ENCODE results near the gene STIMATE.

STIMATE gene

DNA sequence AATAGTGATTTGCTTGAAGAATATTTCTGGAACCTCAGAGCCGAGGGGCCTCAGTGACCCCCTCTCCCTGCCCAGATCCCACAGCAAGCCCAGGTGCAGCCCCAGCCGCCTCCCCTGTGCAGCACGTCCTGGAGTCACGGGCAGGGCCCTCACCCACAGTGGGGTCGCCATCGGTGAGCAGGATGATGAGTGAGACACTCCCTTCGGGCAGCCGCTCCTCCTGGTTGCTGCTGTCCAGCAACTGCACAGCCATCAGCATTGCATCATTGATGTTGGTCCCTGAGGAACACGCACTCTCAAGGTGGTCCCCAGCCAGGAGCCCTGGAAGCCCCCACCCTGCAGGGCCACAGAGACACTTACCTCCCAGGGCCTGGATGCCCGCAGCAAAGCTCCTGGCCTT, 73.3 kb downstream of the STIMATE start:
- no peak for DNase-seq (ENCODE audit: extremely low read depth in 1 of 2, low read depth in 1 of 2)

DNA sequence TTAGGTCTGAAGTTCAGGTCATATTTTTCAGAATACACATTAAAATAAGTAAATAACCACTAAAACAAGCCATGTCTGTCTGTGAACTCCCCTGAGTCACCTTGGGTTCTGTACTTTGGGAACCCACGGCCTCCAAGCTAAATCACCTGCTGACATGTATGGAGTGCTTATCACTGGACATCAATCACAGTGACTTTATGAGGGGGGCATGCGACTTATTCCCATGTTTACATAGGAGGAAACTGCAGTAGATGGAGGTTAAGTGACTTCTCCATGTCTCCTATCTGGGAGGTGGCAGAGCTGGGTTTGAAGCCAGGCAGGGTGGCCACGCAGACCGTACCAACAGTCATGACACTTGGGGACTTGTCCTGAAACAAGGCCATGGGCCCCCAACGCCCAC, 75.0 kb downstream of the STIMATE start:
- DNase-seq (ENCODE audit: extremely low read depth in 1 of 2, low read depth in 1 of 2), result no peak

DNA sequence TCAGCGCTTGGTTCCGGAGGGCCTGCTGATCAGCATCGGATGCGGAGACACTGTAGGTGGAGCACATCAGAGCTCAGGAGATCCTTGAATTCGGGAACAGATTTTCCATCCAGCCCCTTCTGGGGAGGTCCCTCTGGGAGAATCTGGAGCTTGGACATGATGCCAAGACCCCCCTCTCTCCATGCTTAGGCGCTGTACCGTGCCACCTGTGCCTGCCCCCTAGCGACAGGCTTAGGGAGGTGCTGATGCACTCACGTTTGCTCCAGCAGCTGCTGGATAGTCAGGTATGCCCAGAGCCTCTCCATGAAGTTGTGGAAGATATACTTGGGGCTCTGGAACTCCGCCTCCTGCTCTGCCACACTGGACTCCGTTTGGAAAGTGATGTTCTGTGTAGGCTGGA, 76.6 kb downstream of the STIMATE start:
- no peak for DNase-seq (ENCODE audit: extremely low read depth in 1 of 2, low read depth in 1 of 2)

DNA sequence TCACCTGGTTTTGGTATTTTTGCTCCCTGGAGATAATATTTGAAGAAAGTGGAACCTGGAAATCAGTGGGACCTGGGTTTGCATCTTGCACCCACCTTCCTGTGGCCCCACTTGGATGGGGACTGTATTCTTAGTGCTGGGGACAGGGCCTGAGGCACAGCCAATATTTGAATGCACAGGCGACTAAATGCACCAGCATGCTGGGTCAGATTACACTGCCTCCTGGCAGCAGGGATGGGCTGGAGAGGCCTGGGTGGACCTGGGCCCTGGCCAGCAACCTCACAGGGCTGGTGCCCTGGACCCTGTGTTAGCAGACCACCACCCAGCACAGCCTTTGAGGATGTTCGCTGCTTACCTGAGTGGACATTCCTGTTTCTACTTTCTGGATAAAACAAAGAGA, 77.4 kb downstream of the STIMATE start:
- no peak for DNase-seq (ENCODE audit: extremely low read depth in 1 of 2, low read depth in 1 of 2)

DNA sequence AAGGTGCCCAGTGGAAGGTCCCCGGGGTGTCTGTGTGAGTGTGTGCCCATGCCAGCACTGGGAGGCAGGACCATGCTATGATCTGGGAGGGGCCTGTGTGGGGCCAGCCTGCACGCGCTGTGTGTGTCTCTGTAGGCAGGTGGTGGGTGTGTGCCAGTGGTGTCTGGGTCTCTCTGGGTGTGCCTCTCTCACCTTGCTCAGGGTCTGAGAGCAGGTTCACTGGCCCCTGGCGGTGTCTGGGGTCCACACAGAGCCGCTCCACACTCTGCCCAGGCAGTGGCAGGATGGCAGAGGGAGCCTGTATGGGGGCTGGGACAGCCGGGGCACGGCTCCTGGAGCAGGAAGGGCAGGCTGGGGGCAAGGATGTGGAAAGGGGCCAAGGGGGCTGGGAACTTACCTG, 79.5 kb downstream of the STIMATE start:
- no peak for DNase-seq (ENCODE audit: extremely low read depth in 1 of 2, low read depth in 1 of 2)

DNA sequence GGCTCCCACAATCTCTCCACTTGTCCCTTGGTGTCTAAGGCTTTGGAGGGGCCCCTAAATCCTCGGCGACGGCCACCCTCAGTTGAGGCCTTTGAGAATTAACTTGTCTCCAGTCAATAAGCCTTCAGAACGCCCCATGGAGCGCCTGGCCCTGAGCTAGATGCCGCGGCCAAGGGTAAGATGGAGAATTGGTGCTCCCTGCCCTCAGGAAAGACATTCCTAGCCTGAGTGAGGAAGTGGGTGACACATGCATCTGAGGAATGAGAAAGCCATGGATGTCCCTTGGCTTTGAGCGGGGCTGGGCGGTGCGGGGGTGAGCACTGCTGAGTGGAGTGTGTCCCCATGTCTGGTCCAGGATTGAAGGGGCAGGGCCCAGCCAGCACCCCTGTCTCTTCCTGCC, 80.1 kb downstream of the STIMATE start:
- no peak for DNase-seq (ENCODE audit: extremely low read depth in 1 of 2, low read depth in 1 of 2)

DNA sequence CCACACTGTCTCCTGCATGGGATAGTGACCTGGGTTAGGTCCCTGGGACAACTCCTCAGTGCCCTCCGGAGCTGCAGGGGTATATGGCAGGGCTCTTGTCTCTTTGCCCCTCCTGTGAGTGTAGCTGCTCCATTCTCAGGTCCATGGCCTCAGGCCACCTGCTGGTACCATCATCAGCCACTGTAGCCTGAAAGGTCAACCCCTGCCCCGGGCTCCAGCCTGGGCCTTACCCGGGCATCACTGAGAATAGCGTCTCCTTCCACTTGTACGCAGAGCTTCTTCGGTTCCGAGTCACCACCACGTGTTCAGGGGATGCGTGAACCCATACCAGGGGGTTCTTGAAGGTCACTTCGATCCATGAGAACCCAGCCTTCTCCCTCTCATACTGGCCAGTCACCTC, 80.7 kb downstream of the STIMATE start:
- no peak for DNase-seq (ENCODE audit: extremely low read depth in 1 of 2, low read depth in 1 of 2)

DNA sequence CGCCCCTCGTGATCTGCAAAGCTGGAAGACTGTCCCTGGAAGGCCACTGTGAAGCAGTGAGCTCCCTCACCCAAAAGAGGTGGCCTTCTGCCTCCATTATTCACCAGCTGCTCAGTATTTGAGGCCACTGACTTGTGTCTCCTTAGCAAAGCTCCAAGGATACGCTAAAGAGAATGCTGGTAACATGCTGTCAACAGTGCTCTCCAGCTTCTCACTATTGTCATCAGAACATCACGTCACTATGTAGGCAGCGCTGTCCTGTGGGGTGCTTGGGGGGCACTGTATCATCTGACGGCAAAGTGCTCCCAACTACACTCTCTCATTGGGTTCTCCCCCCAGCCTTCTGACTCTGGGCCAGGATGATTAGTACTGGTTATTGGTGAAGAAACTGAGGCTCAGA, 81.1 kb downstream of the STIMATE start:
- no peak for DNase-seq (ENCODE audit: extremely low read depth in 1 of 2, low read depth in 1 of 2)

DNA sequence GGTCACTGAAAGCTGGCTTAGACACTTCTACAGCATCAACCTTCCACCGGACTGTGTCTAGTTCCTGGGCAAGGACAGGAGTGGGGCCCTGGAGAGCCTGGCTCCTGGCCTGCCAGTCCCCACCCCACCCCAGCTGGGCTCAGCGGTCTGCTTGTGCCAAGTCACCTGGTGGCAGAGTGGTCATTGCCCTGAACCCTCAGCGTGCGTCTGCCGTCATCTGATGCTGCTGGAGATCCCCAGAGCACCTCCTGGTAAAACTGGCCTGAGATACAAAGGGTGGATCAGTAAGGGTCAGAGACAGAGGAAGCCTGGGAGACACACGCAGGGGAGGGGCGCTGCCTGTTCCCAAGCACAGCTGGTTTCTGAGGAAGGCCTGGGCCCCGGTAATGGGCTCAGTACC, 83.5 kb downstream of the STIMATE start:
- no peak for DNase-seq (ENCODE audit: extremely low read depth in 1 of 2, low read depth in 1 of 2)

DNA sequence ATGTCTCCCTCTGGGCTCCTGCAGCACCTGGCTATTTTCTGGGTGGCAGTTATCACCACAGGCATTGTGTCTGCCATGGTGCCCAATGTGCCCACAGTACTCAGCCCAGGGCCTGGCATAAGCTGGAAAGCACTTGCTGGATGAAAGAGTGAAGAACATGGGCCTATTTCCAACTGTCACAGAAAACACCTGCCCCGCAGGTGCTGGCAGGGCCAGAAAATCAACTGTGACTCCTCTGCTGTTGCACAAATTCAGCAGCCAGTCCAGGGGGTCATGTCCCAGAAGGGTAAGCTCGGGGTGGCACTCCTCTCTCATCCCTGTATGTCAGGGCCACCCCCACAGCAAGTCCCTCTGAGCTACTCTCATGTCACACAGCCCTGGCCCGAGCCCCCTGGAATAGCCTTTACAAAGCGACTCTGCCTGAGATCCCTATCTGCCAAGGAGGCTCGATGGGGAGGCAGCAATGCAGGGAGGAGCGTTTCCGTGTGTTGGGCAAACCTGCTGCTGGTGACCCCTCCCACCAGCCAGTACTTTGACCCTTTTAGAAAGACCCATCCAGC, 85.8 kb downstream of the STIMATE start:
- no peak for DNase-seq (ENCODE audit: extremely low read depth in 1 of 2, low read depth in 1 of 2)

DNA sequence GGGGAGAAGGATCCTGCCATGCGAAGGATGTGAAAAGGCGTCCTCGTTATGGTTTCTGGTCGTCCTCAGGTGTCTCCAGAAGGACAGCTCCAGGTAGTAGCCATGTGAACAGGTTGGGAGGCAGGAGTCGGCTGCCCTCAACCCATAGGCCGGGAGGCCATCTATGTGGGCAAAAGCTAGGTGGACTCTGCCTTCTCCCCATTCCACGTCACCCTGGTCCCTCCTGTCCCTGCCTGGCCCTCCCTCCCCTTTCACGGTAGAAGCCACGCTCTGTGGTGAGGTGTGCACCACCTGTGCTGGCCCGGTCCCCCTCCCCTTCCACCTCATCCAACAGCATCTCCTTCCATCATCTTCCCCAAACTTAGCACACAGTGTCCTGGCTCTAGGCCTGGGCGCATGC, 86.4 kb downstream of the STIMATE start:
- DNase-seq (ENCODE audit: extremely low read depth in 1 of 2, low read depth in 1 of 2), result no peak

DNA sequence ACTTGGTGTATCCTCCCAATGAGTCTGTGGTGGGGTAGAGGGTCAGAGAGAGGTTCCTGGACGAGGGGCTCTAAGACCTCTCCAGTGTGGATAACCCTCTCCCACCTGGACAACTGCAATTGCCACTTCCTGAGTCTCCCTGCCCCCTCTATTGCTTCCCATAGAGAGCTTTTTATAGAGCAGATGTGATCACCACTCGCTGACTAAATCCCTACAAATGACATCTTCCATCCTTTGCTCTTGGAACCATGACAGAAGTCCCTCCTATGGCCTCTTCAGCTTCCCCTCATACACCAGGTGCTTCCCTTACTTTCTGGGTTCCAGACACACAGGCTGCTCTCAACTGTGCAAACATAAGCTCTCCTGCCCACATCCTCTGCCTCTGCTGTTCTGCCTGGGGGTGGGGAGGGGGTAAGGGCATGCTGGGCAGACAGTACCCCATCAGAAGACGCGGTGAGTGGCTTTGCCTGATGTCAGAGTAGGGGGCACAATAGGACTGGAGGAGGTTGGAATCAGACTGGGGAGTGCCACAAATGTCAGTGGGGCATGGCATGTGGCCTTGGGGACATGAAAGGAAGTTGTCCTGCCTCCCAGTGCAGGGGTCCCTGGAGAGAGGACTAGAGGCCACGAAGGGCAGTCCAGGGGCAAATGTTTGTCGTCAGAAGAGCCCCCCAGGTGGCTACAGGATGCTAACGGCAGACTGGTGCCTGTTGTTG, 87.5 kb downstream of the STIMATE start:
- no peak for DNase-seq (ENCODE audit: extremely low read depth in 1 of 2, low read depth in 1 of 2)

DNA sequence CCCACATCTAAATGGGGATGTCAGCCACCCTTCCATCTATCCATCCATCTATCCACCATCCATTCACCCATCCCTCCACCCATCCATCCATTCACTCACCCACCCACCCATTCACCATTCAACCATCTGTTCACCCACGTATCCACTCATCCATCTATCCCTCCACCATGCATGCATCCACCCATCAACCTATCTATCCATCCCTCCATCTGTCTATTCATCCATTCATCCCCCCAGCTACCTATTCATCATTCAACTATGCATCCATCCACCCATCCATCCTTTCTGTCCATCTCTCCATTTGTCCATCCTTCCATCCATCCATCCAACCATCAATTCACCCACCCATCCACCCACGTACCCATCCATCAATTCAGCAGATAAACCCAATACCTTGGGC, 88.2 kb downstream of the STIMATE start:
- no peak for DNase-seq (ENCODE audit: extremely low read depth in 1 of 2, low read depth in 1 of 2)

DNA sequence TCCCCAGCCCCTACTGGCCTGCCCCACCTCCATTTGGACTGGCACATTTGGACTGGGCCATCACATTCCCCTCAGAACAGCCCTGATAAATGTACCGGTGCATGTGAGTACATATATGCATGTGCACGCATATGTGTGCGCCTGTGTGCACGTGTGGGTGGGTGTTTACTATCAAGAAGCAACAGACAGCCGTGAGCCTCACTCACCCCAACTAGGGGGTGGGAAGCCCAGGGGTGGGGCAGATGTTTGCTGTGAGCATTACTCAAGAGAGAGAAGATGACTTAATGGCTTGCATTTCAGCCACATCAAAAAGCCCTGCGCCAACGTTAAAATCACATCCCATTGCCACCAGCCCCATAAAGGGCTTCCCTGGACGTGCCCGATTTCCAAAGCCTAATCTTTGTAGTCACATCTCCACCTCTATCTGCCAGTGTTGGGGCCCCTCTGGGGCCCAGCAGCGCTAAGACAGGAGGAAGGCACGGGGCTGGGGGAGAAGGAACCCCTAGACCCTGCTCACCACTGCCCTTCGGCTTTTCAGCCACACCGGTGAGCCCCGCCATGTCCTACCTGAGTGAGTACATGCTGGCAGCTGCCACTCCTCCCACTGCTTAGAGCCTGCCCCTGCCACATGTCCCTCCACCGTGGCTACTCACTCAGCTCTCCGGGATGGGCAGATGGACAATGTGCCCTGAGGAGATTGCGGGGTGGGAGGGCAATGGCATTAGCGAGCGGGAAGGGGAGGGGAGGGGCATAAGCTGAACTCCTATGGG, 91.9 kb downstream of the STIMATE start:
- DNase-seq (ENCODE audit: extremely low read depth in 1 of 2, low read depth in 1 of 2), result no peak

DNA sequence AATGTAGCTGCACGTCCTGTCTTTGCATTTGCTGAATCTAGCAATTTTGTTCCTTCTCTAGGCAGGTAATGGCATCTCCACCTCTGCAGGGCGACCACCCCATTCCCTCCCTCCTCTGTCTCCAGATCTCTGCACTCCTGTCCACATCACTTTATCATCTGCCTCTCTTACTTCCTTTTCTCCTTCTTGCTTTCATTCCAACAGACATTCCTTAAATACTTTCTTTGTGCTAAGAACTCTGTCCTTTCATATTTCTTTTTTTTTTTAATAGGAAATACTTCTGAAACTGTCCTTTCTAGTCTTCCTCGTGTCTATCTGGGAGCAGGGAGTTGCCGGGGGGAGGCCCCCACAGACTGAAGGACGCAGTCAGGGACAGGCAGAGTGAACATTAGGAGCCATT, 95.5 kb downstream of the STIMATE start:
- no peak for DNase-seq (ENCODE audit: extremely low read depth in 1 of 2, low read depth in 1 of 2)

DNA sequence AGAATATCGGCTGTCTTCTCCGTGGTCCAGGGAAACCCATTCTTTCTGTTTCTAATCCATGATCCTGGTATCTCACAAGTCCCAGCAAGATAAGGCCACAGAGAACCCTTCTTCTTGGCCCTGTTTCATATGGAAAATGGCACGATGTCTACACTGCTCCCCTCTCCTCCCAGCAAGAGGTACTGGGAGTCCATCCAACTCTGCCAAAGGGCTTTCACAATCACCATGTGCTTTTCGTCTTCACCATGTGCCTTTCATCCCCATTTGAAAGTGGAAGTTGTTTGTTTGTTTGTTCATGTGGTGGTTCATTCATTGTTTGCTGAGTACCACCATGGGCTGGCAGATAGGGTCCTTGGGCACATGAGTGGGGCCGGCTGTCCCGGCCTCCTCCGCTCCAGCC, 97.3 kb downstream of the STIMATE start:
- no peak for DNase-seq (ENCODE audit: extremely low read depth in 1 of 2, low read depth in 1 of 2)

DNA sequence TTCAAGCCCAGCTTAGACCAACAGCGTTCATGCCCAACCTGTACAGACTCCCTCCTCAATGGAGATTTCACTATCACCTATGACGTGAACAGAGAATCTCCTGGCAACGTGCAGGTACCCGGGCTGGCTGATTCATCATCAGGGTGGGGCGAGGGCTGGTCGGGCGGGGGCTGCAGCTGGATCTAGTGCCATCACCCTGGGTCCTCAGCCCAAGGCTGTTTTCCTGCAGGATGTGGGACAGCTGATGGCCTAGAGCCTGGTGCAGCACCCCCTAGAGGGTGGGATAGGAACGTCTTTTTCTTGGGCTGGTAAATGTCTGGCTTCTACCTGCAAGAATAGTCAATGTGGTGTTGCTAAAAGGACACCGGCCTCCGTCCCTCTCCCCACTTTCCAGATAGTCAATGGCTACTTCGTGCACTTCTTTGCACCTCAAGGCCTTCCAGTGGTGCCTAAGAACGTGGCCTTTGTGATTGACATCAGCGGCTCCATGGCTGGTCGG, 98.3 kb downstream of the STIMATE start:
- DNase-seq (ENCODE audit: extremely low read depth in 1 of 2, low read depth in 1 of 2), result peak in 1 of 2 donors; percentile 7

DNA sequence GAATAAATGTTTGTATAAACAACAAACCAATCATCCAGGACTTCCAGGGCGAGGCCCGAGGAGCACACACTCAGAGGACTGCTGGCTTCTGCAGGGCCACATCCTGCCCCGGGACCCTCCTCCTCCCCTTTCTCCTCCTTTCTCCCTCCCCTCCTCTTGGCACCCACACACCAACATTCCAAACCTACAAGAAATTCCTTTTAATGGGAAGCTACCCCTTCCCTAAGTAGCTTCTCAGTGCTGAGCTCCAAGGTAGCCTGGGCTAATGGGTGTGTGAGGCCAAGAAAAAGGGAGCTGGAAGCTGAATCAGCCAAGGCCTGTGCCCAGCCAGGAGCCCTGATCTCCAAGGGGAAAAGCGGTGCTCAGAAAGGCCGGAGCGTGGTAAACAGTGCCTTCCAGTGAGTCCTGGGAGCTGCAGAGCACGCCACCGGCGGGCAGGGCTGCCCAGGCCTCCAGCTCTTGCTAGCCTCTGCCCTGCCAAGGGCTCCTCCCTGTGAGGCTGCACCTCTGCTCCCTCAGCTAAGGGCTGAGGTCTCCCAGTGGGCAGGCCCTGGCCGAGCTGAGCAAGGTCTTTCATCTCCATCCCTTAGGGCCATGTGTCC, 98.9 kb downstream of the STIMATE start:
- DNase-seq (ENCODE audit: extremely low read depth in 1 of 2, low read depth in 1 of 2), result no peak

DNA sequence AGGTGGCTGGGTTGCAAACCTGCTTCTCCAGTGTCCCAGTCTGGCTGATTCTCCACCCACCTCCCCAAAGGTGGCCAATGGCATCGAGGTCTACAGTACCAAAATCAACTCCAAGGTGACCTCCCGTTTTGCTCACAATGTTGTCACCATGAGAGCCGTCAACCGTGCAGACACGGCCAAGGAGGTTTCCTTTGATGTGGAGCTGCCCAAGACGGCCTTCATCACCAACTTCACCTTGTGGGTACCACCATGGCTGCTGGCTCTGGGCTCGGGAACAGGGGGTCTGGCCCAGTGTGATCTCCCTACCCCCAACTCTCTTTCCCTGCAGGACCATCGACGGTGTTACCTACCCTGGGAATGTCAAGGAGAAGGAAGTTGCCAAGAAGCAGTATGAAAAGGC, 100.9 kb downstream of the STIMATE start:
- DNase-seq (ENCODE audit: extremely low read depth in 1 of 2, low read depth in 1 of 2), result no peak

DNA sequence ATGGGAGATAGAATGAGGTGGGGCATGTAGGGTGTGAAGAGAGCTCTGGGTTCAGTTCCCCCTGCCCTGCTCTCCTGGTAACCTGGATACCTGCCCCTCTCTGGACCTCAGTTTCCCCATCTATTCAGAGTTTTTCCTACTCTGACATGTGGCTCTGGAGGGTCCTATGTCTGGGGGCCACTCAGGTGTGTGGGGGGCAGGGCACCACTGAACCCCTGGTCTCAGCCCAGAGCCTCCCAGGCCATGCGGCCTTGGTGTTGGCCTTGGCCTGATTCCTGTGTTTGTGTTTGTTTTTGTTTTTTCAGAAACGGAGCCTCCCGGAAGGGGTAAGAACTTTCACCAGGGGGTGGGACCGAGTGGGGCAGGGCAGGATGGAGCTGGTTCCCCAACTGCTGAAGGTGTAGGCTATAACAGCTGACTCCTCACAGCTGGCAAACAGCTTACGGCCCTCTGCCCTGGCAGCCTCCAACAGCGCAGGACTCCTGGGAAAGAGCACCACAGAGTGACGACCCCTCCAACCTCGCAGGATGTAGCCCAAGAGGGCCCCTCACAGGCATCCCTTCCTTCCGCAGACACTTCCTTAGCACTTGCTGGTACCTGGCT, 101.9 kb downstream of the STIMATE start:
- no peak for DNase-seq (ENCODE audit: extremely low read depth in 1 of 2, low read depth in 1 of 2)

DNA sequence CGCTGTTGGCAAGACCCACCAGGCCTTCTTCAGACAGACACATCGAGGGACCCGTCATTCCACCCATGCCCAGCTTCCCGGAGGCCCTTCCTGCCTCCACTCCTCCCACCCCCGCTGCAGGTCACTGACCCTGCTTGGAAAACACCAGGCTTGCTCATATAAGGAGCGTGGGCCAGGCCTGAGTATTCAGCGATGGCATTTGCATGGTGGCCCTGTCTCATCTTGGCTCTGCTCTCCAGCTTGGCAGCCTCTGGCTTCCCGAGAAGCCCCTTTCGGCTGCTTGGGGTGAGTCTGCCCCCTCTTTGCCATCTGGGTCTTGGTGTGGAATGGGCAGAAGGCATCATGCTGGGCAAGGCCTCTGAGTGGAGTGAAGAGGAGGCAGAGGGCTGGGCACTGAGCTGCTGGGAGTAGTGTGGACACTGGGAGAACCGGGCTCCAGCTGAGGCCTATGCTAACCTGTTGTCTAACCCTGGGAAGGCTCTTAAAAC, 102.7 kb downstream of the STIMATE start, which contains the start of gene ITIH3:
ITIH3 (plus strand) TSS at position 185 of the 488 bp plus-strand sequence; CDS start at position 193, 8 bp downstream.
- DNase-seq (ENCODE audit: extremely low read depth in 1 of 2, low read depth in 1 of 2), result no peak
